Measurements from ENCODE around the gene SLC9A9. TPM values are rescaled to one million over a fixed set of nuclear protein-coding genes. Genes with fewer than 3 reads are reported as not detected.

The SLC9A9 gene
- total RNA-seq, 1 experiment from 2014 or later = not detected

GRCh38 chr3:143315766-143316165 is 532.5 kb downstream of the SLC9A9 start:
- Histone ChIP-seq H3K9me3 (no peaks in the 10 kb centered on the region), H3K4me1 (no peaks in the 10 kb centered on the region), H3K27me3 (replicated peaks; ENCODE audit: control insufficient read depth, insufficient read depth, low read length) (no peaks in the 10 kb centered on the region), H3K36me3 (ENCODE audit: control insufficient read depth, insufficient read depth, low read length) (no peaks in the 10 kb centered on the region), H3K4me3 (ENCODE audit: low read depth, low read length) (no peak overlapping the region)
- CTCF ChIA-PET = no interaction called here
- Mint-ChIP-seq H3K4me3 (ENCODE audit: unreplicated experiment) (no peak overlapping the region), H3K9me3 (ENCODE audit: unreplicated experiment) (no peaks in the 10 kb centered on the region), H3K27me3 (ENCODE audit: insufficient read depth, unreplicated experiment) (peaks cover 17% of the 10 kb centered on the region), H3K36me3 (ENCODE audit: insufficient read depth, unreplicated experiment) (no peaks in the 10 kb centered on the region), H3K4me1 (ENCODE audit: low read depth, unreplicated experiment) (no peaks in the 10 kb centered on the region), H3K27ac (ENCODE audit: unreplicated experiment) (no peak overlapping the region)
- DNase-seq = no peak
- no peak for TF ChIP-seq CTCF (IDR thresholded peaks at IDR 0.05; ENCODE audit: insufficient read depth in 1 of 2, low read depth in 1 of 2, low read length in 1 of 2, severe bottlenecking in 1 of 2, unreplicated experiment in 1 of 2)
- BruUV-seq (replicated peaks) = no TSS peak
- POLR2A ChIA-PET = no interaction called here
- intact Hi-C loops (cut with micrococcal nuclease; ENCODE audit: unreplicated experiment) = no loop called here

- H3K36me3 ChIP-seq (ENCODE audit: control insufficient read depth, insufficient read depth, low read length) = no peaks in the 10 kb centered on the region
- Mint-ChIP-seq H3K4me3 (ENCODE audit: unreplicated experiment) (no peak overlapping the region), H3K4me1 (ENCODE audit: low read depth, unreplicated experiment) (no peaks in the 10 kb centered on the region), H3K27ac (ENCODE audit: unreplicated experiment) (no peak overlapping the region), H3K27me3 (ENCODE audit: insufficient read depth, unreplicated experiment) (peaks cover 14% of the 10 kb centered on the region), H3K36me3 (ENCODE audit: insufficient read depth, unreplicated experiment) (no peaks in the 10 kb centered on the region), H3K9me3 (ENCODE audit: unreplicated experiment) (no peaks in the 10 kb centered on the region)
- ChIA-PET POLR2A (no interaction called here), CTCF (no interaction called here)
- BruUV-seq (replicated peaks) = no TSS peak
- H3K4me3 ChIP-seq (ENCODE audit: low read depth, low read length) = no peak overlapping the region
- DNase-seq = no peak
- no peaks in the 10 kb centered on the region for H3K27me3 ChIP-seq (replicated peaks; ENCODE audit: control insufficient read depth, insufficient read depth, low read length)
- no peaks in the 10 kb centered on the region for H3K9me3 ChIP-seq
- intact Hi-C loops (cut with micrococcal nuclease; ENCODE audit: unreplicated experiment) = no loop called here
- no peaks in the 10 kb centered on the region for H3K4me1 ChIP-seq
- TF ChIP-seq CTCF (IDR thresholded peaks at IDR 0.05; ENCODE audit: insufficient read depth in 1 of 2, low read depth in 1 of 2, low read length in 1 of 2, severe bottlenecking in 1 of 2, unreplicated experiment in 1 of 2) = no peak
Observed at GRCh38 chr3:143314251-143315093, 533.8 kb downstream of the SLC9A9 start.

GRCh38 chr3:143313893-143314188 is 534.4 kb downstream of the SLC9A9 start:
- no peaks in the 10 kb centered on the region for H3K4me1 ChIP-seq
- DNase-seq = no peak
- no peaks in the 10 kb centered on the region for H3K9me3 ChIP-seq
- Mint-ChIP-seq H3K36me3 (ENCODE audit: insufficient read depth, unreplicated experiment) (no peaks in the 10 kb centered on the region), H3K27ac (ENCODE audit: unreplicated experiment) (no peak overlapping the region), H3K9me3 (ENCODE audit: unreplicated experiment) (no peaks in the 10 kb centered on the region), H3K4me1 (ENCODE audit: low read depth, unreplicated experiment) (no peaks in the 10 kb centered on the region), H3K27me3 (ENCODE audit: insufficient read depth, unreplicated experiment) (peaks cover 14% of the 10 kb centered on the region), H3K4me3 (ENCODE audit: unreplicated experiment) (no peak overlapping the region)
- no peak overlapping the region for H3K4me3 ChIP-seq (ENCODE audit: low read depth, low read length)
- H3K27me3 ChIP-seq (replicated peaks; ENCODE audit: control insufficient read depth, insufficient read depth, low read length) = no peaks in the 10 kb centered on the region
- BruUV-seq (replicated peaks) = no TSS peak
- H3K36me3 ChIP-seq (ENCODE audit: control insufficient read depth, insufficient read depth, low read length) = no peaks in the 10 kb centered on the region
- ChIA-PET CTCF (no interaction called here), POLR2A (no interaction called here)
- TF ChIP-seq CTCF (IDR thresholded peaks at IDR 0.05; ENCODE audit: insufficient read depth in 1 of 2, low read depth in 1 of 2, low read length in 1 of 2, severe bottlenecking in 1 of 2, unreplicated experiment in 1 of 2) = no peak
- intact Hi-C loops (cut with micrococcal nuclease; ENCODE audit: unreplicated experiment) = no loop called here
